ENCODE data around the gene CASS4. TPM values are rescaled to one million over a fixed set of nuclear protein-coding genes. Genes with fewer than 3 reads are reported as not detected.

Gene CASS4
- total RNA-seq, 1 donor from 2014 or later = not detected

- DNase-seq = no peak
These were observed 42.7 kb downstream of the CASS4 start for GRCh38 chr20:56454754-56455153.

GRCh38 chr20:56458206-56458821, 46.3 kb downstream of the CASS4 start:
- Mint-ChIP-seq H3K27me3 (ENCODE audit: unreplicated experiment) (no peaks in the 10 kb centered on the region), H3K27ac (ENCODE audit: unreplicated experiment) (no peak overlapping the region), H3K4me1 (ENCODE audit: low read depth, unreplicated experiment) (no peaks in the 10 kb centered on the region), H3K4me3 (ENCODE audit: unreplicated experiment) (no peak overlapping the region), H3K36me3 (ENCODE audit: unreplicated experiment) (no peaks in the 10 kb centered on the region), H3K9me3 (ENCODE audit: unreplicated experiment) (no peaks in the 10 kb centered on the region)
- DNase-seq = no peak
- no peak for TF ChIP-seq CTCF (IDR thresholded peaks at IDR 0.05; ENCODE audit: partially characterized antibody, unreplicated experiment)

More at GRCh38 chr20:56454754-56455153, 42.7 kb downstream of the CASS4 start:
- no peak for TF ChIP-seq CTCF (IDR thresholded peaks at IDR 0.05; ENCODE audit: partially characterized antibody, unreplicated experiment)
- Mint-ChIP-seq H3K9me3 (ENCODE audit: unreplicated experiment) (peaks cover 3% of the 10 kb centered on the region), H3K27ac (ENCODE audit: unreplicated experiment) (no peak overlapping the region), H3K36me3 (ENCODE audit: unreplicated experiment) (no peaks in the 10 kb centered on the region), H3K4me3 (ENCODE audit: unreplicated experiment) (no peak overlapping the region), H3K27me3 (ENCODE audit: unreplicated experiment) (no peaks in the 10 kb centered on the region), H3K4me1 (ENCODE audit: low read depth, unreplicated experiment) (no peaks in the 10 kb centered on the region)

GRCh38 chr20:56460459-56460858, 48.4 kb downstream of the CASS4 start:
- Mint-ChIP-seq H3K4me3 (ENCODE audit: unreplicated experiment) (no peak overlapping the region), H3K27ac (ENCODE audit: unreplicated experiment) (no peak overlapping the region), H3K4me1 (ENCODE audit: low read depth, unreplicated experiment) (no peaks in the 10 kb centered on the region), H3K27me3 (ENCODE audit: unreplicated experiment) (peaks cover 2% of the 10 kb centered on the region), H3K36me3 (ENCODE audit: unreplicated experiment) (no peaks in the 10 kb centered on the region), H3K9me3 (ENCODE audit: unreplicated experiment) (no peaks in the 10 kb centered on the region)
- TF ChIP-seq CTCF (IDR thresholded peaks at IDR 0.05; ENCODE audit: partially characterized antibody, unreplicated experiment) = no peak
- no peak for DNase-seq

- Mint-ChIP-seq H3K4me3 (ENCODE audit: unreplicated experiment) (no peak overlapping the region), H3K36me3 (ENCODE audit: unreplicated experiment) (no peaks in the 10 kb centered on the region), H3K27me3 (ENCODE audit: unreplicated experiment) (peaks cover 2% of the 10 kb centered on the region), H3K27ac (ENCODE audit: unreplicated experiment) (no peak overlapping the region), H3K9me3 (ENCODE audit: unreplicated experiment) (no peaks in the 10 kb centered on the region), H3K4me1 (ENCODE audit: low read depth, unreplicated experiment) (no peaks in the 10 kb centered on the region)
- DNase-seq = no peak
- TF ChIP-seq CTCF (IDR thresholded peaks at IDR 0.05; ENCODE audit: partially characterized antibody, unreplicated experiment) = no peak
These were observed 49.5 kb downstream of the CASS4 start for GRCh38 chr20:56461576-56461975.

- Mint-ChIP-seq H3K9me3 (ENCODE audit: unreplicated experiment) (peaks cover under 1% of the 10 kb centered on the region), H3K4me1 (ENCODE audit: low read depth, unreplicated experiment) (no peaks in the 10 kb centered on the region), H3K4me3 (ENCODE audit: unreplicated experiment) (no peak overlapping the region), H3K27ac (ENCODE audit: unreplicated experiment) (no peak overlapping the region), H3K36me3 (ENCODE audit: unreplicated experiment) (no peaks in the 10 kb centered on the region), H3K27me3 (ENCODE audit: unreplicated experiment) (peaks cover 2% of the 10 kb centered on the region)
- no peak for DNase-seq
- no peak for TF ChIP-seq CTCF (IDR thresholded peaks at IDR 0.05; ENCODE audit: partially characterized antibody, unreplicated experiment)
These were observed 51.4 kb downstream of the CASS4 start for GRCh38 chr20:56463428-56463827.

Data from glutamatergic neuron (in vitro differentiated cells).